Measurements from ENCODE around the gene UNC13B. TPM values are rescaled to one million over a fixed set of nuclear protein-coding genes. Genes with fewer than 3 reads are reported as not detected.
"Not testable (repeated sequence)": the region's sequence is repeated elsewhere in the genome, so short reads cannot be mapped to it uniquely, and the experiment has no call there.

UNC13B gene
- total RNA-seq, 2 donors from 2014 or later: 1.4 to 1.7 TPM

- H3K27ac Mint-ChIP-seq; H3K27me3 Mint-ChIP-seq; H3K36me3 Mint-ChIP-seq (ENCODE audit: low read depth); H3K4me3 Mint-ChIP-seq; ATAC-seq (replicated peaks); H3K4me1 Mint-ChIP-seq: not testable (repeated sequence)
- peaks cover 22% of the 10 kb centered on the region for H3K9me3 Mint-ChIP-seq
These were observed 13.8 kb upstream of the UNC13B start for GRCh38 chr9:35147941-35148563.

- no peak overlapping the region for H3K4me3 Mint-ChIP-seq
- H3K9me3 Mint-ChIP-seq: peaks cover 15% of the 10 kb centered on the region
- no peak overlapping the region for H3K27ac Mint-ChIP-seq
- ATAC-seq (replicated peaks): no peak
- H3K36me3 Mint-ChIP-seq (ENCODE audit: low read depth): no peaks in the 10 kb centered on the region
- peaks cover 2% of the 10 kb centered on the region for H3K27me3 Mint-ChIP-seq
- H3K4me1 Mint-ChIP-seq: no peaks in the 10 kb centered on the region
These were observed 8.9 kb upstream of the UNC13B start for GRCh38 chr9:35152926-35153325.

- Mint-ChIP-seq H3K27me3 (no peaks in the 10 kb centered on the region), H3K36me3 (ENCODE audit: low read depth) (no peaks in the 10 kb centered on the region), H3K27ac (no peak overlapping the region), H3K9me3 (no peaks in the 10 kb centered on the region), H3K4me1 (no peaks in the 10 kb centered on the region), H3K4me3 (no peak overlapping the region)
- ATAC-seq (replicated peaks): no peak
These were observed 5.0 kb upstream of the UNC13B start for GRCh38 chr9:35156781-35157180.

- H3K4me1 Mint-ChIP-seq; H3K27me3 Mint-ChIP-seq; H3K4me3 Mint-ChIP-seq; H3K27ac Mint-ChIP-seq; ATAC-seq (replicated peaks); H3K9me3 Mint-ChIP-seq; H3K36me3 Mint-ChIP-seq (ENCODE audit: low read depth): not testable (repeated sequence)
These were observed 4.0 kb upstream of the UNC13B start for GRCh38 chr9:35157836-35158235.

GRCh38 chr9:35158501-35159280 is 3.1 kb upstream of the UNC13B start:
- H3K9me3 Mint-ChIP-seq: no peaks in the 10 kb centered on the region

GRCh38 chr9:35162605-35163315 is 951 bp downstream of the UNC13B start:
- Mint-ChIP-seq H3K27me3 (no peaks in the 10 kb centered on the region), H3K4me1 (peaks cover 6% of the 10 kb centered on the region), H3K9me3 (no peaks in the 10 kb centered on the region), H3K4me3 (peak overlapping the region; percentile 80), H3K36me3 (ENCODE audit: low read depth) (no peaks in the 10 kb centered on the region), H3K27ac (no peak overlapping the region)
- ATAC-seq (replicated peaks): no peak

More at GRCh38 chr9:35158501-35159280, 3.1 kb upstream of the UNC13B start:
- Mint-ChIP-seq H3K4me3 (no peak overlapping the region), H3K4me1 (no peaks in the 10 kb centered on the region), H3K27ac (no peak overlapping the region), H3K27me3 (no peaks in the 10 kb centered on the region), H3K36me3 (ENCODE audit: low read depth) (no peaks in the 10 kb centered on the region)
- ATAC-seq (replicated peaks): no peak

GRCh38 chr9:35163413-35163812 is 1.6 kb downstream of the UNC13B start:
- peak overlapping the region; percentile 80 for H3K4me3 Mint-ChIP-seq
- ATAC-seq (replicated peaks): no peak
- H3K9me3 Mint-ChIP-seq: no peaks in the 10 kb centered on the region
- peaks cover 6% of the 10 kb centered on the region for H3K4me1 Mint-ChIP-seq
- no peaks in the 10 kb centered on the region for H3K27me3 Mint-ChIP-seq
- no peak overlapping the region for H3K27ac Mint-ChIP-seq
- no peaks in the 10 kb centered on the region for H3K36me3 Mint-ChIP-seq (ENCODE audit: low read depth)

- peaks cover 6% of the 10 kb centered on the region for H3K4me1 Mint-ChIP-seq
- ATAC-seq (replicated peaks): no peak
- H3K36me3 Mint-ChIP-seq (ENCODE audit: low read depth): no peaks in the 10 kb centered on the region
- no peaks in the 10 kb centered on the region for H3K9me3 Mint-ChIP-seq
- H3K27ac Mint-ChIP-seq: no peak overlapping the region
- no peaks in the 10 kb centered on the region for H3K27me3 Mint-ChIP-seq
- no peak overlapping the region for H3K4me3 Mint-ChIP-seq
These were observed 2.9 kb downstream of the UNC13B start for GRCh38 chr9:35164711-35165110.

- H3K4me1 Mint-ChIP-seq; H3K4me3 Mint-ChIP-seq; ATAC-seq (replicated peaks); H3K36me3 Mint-ChIP-seq (ENCODE audit: low read depth); H3K27ac Mint-ChIP-seq; H3K9me3 Mint-ChIP-seq; H3K27me3 Mint-ChIP-seq: not testable (repeated sequence)
These were observed 5.6 kb downstream of the UNC13B start for GRCh38 chr9:35167429-35167828.

GRCh38 chr9:35168963-35169362 is 7.2 kb downstream of the UNC13B start:
- Mint-ChIP-seq H3K36me3 (ENCODE audit: low read depth) (no peaks in the 10 kb centered on the region), H3K27ac (no peak overlapping the region), H3K27me3 (peaks cover 3% of the 10 kb centered on the region), H3K4me3 (no peak overlapping the region), H3K9me3 (no peaks in the 10 kb centered on the region), H3K4me1 (peaks cover 6% of the 10 kb centered on the region)
- ATAC-seq (replicated peaks): no peak

GRCh38 chr9:35172878-35173277 is 11.1 kb downstream of the UNC13B start:
- Mint-ChIP-seq H3K27me3 (peaks cover 9% of the 10 kb centered on the region), H3K4me3 (no peak overlapping the region), H3K4me1 (no peaks in the 10 kb centered on the region), H3K36me3 (ENCODE audit: low read depth) (no peaks in the 10 kb centered on the region), H3K9me3 (no peaks in the 10 kb centered on the region), H3K27ac (no peak overlapping the region)
- no peak for ATAC-seq (replicated peaks)

GRCh38 chr9:35177520-35177919 is 15.7 kb downstream of the UNC13B start:
- Mint-ChIP-seq H3K4me1 (no peaks in the 10 kb centered on the region), H3K27ac (no peak overlapping the region), H3K36me3 (ENCODE audit: low read depth) (no peaks in the 10 kb centered on the region), H3K27me3 (peaks cover 9% of the 10 kb centered on the region), H3K4me3 (no peak overlapping the region), H3K9me3 (no peaks in the 10 kb centered on the region)
- no peak for ATAC-seq (replicated peaks)

- no peak overlapping the region for H3K27ac Mint-ChIP-seq
- no peak for ATAC-seq (replicated peaks)
- no peaks in the 10 kb centered on the region for H3K36me3 Mint-ChIP-seq (ENCODE audit: low read depth)
- H3K27me3 Mint-ChIP-seq: peaks cover 9% of the 10 kb centered on the region
- H3K4me1 Mint-ChIP-seq: no peaks in the 10 kb centered on the region
- no peak overlapping the region for H3K4me3 Mint-ChIP-seq
- H3K9me3 Mint-ChIP-seq: no peaks in the 10 kb centered on the region
These were observed 17.8 kb downstream of the UNC13B start for GRCh38 chr9:35179347-35180280.

- Mint-ChIP-seq H3K4me3 (no peak overlapping the region), H3K27me3 (peaks cover 3% of the 10 kb centered on the region), H3K36me3 (ENCODE audit: low read depth) (no peaks in the 10 kb centered on the region), H3K9me3 (no peaks in the 10 kb centered on the region), H3K27ac (no peak overlapping the region), H3K4me1 (no peaks in the 10 kb centered on the region)
- ATAC-seq (replicated peaks): no peak
These were observed 19.0 kb downstream of the UNC13B start for GRCh38 chr9:35180801-35181200.

All from activated T-helper 17 cell treated with anti-CD3 and anti-CD28 coated beads, Interleukin-2, amount 50 U/mL, for 72 hours (primary cell).